HCT116 (cell line): ENCODE measurements around the gene INPP1. TPM values are rescaled to one million over a fixed set of nuclear protein-coding genes. Genes with fewer than 3 reads are reported as not detected.
"Not testable (repeated sequence)": the region's sequence is repeated elsewhere in the genome, so short reads cannot be mapped to it uniquely, and the experiment has no call there.

Experiments used
- ATAC-seq: fragments of 200-7000 bp; cut with Tn5 transposase; 2 replicates; pipeline ENCODE4 v1.9.1; 2020; ENCODE audit warnings: mild to moderate bottlenecking, moderate library complexity
- BruUV-seq: library from RNA; stranded (reverse); fragments of 400-500 nt; replicated peaks from 2 replicates; lab custom pipeline; 2021; lab: Mats Ljungman, UMichigan
- CTCF ChIA-PET: fragments of 300-600 bp; sonication (Branson Sonifier 250); formaldehyde crosslinking; loops from one replicate; lab custom pipeline; 2021; ENCODE audit warnings: antibody characterized with exemption; lab: Charles Lee
- POLR2A ChIA-PET: fragments of 300-600, 350-600 bp; sonication (Branson Sonifier 250); formaldehyde crosslinking; loops from one replicate; lab custom pipeline; 2021; ENCODE audit warnings: antibody characterized with exemption; lab: Charles Lee
- RAD21 ChIA-PET, 2 experiments: fragments of 300-600 bp; sonication (Branson Sonifier 250); formaldehyde crosslinking; loops; one replicate each; lab custom pipeline; 2023; ENCODE audit warnings: low total read pairs in 2 of 2; ENCODE audit not compliant: uncharacterized antibody in 2 of 2, unreplicated experiment in 2 of 2, low non-redundant PET in 1 of 2; lab: Charles Lee
- DNase-seq: peaks from one replicate; pipeline ENCODE4 v3.0.0-alpha.2; 2010; ENCODE audit warnings: low read depth, low spot score
- H2AFZ ChIP-seq: fragments of 200-600 bp; shearing (Covaris generic), sonication (generic); 2 replicates; pipeline ENCODE4 v1.6.1; 2017; ENCODE audit warnings: low read depth, mixed run types, mixed read lengths, antibody characterized with exemption, low read length; ENCODE audit not compliant: poor library complexity, severe bottlenecking
- H3K27ac ChIP-seq: 2 replicates; pipeline ENCODE4 v1.5.1; 2012; ENCODE audit warnings: low read depth, low read length
- H3K27me3 ChIP-seq: fragments of 200-600 bp; sonication (generic); 2 replicates; pipeline ENCODE4 v1.6.1; 2016; ENCODE audit warnings: mixed run types, low read length, mixed read lengths; ENCODE audit not compliant: insufficient read depth
- H3K36me3 ChIP-seq, 2 experiments: fragments of 200-500 bp in 1 of 2; fragments of 200-600 bp in 1 of 2; sonication (Bioruptor generic) in 1 of 2; sonication (generic) in 1 of 2; 2 replicates each; pipeline versions ENCODE4 v1.5.1 to v1.6.1; 2014 to 2016; ENCODE audit warnings: low read length in 2 of 2, inconsistent platforms in 1 of 2, mixed read lengths in 1 of 2, mixed run types in 1 of 2; ENCODE audit not compliant: insufficient read depth in 2 of 2, control insufficient read depth in 1 of 2
- H3K4me1 ChIP-seq, 2 experiments: fragments of 200-600 bp in 1 of 2; sonication (generic) in 1 of 2; 2 replicates each; pipeline versions ENCODE4 v1.5.1 to v1.6.1; 2012 to 2017; ENCODE audit warnings: low read length in 2 of 2, inconsistent platforms in 1 of 2, mild to moderate bottlenecking in 1 of 2, mixed read lengths in 1 of 2, mixed run types in 1 of 2, moderate library complexity in 1 of 2; ENCODE audit not compliant: insufficient read depth in 2 of 2, control insufficient read depth in 1 of 2
- H3K4me2 ChIP-seq: fragments of 200-600 bp; sonication (generic); 2 replicates; pipeline ENCODE4 v1.6.1; 2017; ENCODE audit warnings: mixed run types, low read length, mixed read lengths
- H3K4me3 ChIP-seq, 2 experiments: fragments of 200-600 bp in 1 of 2; sonication (generic) in 1 of 2; replicated peaks in 1 of 2; 2 replicates each; pipeline ENCODE4 v1.5.1; 2011 to 2016; ENCODE audit warnings: low read length in 2 of 2, control low read depth in 1 of 2, low read depth in 1 of 2, mild to moderate bottlenecking in 1 of 2, mixed read lengths in 1 of 2, mixed run types in 1 of 2
- H3K79me2 ChIP-seq: fragments of 200-600 bp; sonication (generic); 2 replicates; pipeline ENCODE4 v1.6.1; 2017; ENCODE audit warnings: mild to moderate bottlenecking, mixed run types, low read length, moderate library complexity, mixed read lengths; ENCODE audit not compliant: insufficient read depth
- H3K9ac ChIP-seq: fragments of 200-600 bp; sonication (generic); 2 replicates; pipeline ENCODE4 v1.6.1; 2016; ENCODE audit warnings: low read length, mixed read lengths
- H3K9me2 ChIP-seq: fragments of 200-600 bp; sonication (generic), shearing (Covaris generic); 2 replicates; pipeline ENCODE4 v1.6.1; 2017; ENCODE audit warnings: mixed run types, mild to moderate bottlenecking, moderate library complexity; ENCODE audit not compliant: insufficient read depth
- H3K9me3 ChIP-seq, 2 experiments: fragments of 200-500 bp in 1 of 2; fragments of 200-600 bp in 1 of 2; sonication (Bioruptor generic) in 1 of 2; sonication (generic) in 1 of 2; 2 replicates each; pipeline ENCODE4 v1.6.1; 2014 to 2017; ENCODE audit warnings: low read length in 2 of 2, mixed read lengths in 2 of 2, inconsistent platforms in 1 of 2, low read depth in 1 of 2, mild to moderate bottlenecking in 1 of 2, mixed run types in 1 of 2, moderate library complexity in 1 of 2; ENCODE audit not compliant: control insufficient read depth in 1 of 2, insufficient read depth in 1 of 2
- H4K20me1 ChIP-seq: fragments of 200-600 bp; sonication (generic), shearing (Covaris generic); 2 replicates; pipeline ENCODE4 v1.6.1; 2017; ENCODE audit warnings: mixed run types, mild to moderate bottlenecking, moderate library complexity; ENCODE audit not compliant: insufficient read depth
- CBX3 ChIP-seq: IDR thresholded peaks from 2 replicates; pipeline ENCODE4 v1.6.1; 2012; ENCODE audit warnings: low read depth
- CEBPB ChIP-seq: IDR thresholded peaks from 2 replicates; pipeline ENCODE4 v1.6.1; 2012; ENCODE audit warnings: low read depth
- ELF1 ChIP-seq: IDR thresholded peaks from 2 replicates; pipeline ENCODE4 v1.6.1; 2012; ENCODE audit warnings: low read depth, borderline replicate concordance
- FOSL1 ChIP-seq: IDR thresholded peaks from 2 replicates; pipeline ENCODE4 v1.6.1; 2012; ENCODE audit warnings: low read depth
- JUND ChIP-seq: IDR thresholded peaks from 2 replicates; pipeline ENCODE4 v1.6.1; 2012
- SIN3A ChIP-seq: IDR thresholded peaks from 2 replicates; pipeline ENCODE4 v1.6.1; 2012; ENCODE audit warnings: low read depth
- ZBTB33 ChIP-seq: IDR thresholded peaks from 2 replicates; pipeline ENCODE4 v1.6.1; 2011; ENCODE audit warnings: mild to moderate bottlenecking, low read length, moderate library complexity; ENCODE audit not compliant: insufficient replicate concordance; ENCODE audit errors: extremely low read depth
- ZNF274 ChIP-seq: fragments of 200-500 bp; sonication (Bioruptor generic); IDR thresholded peaks from 2 replicates; pipeline ENCODE4 v1.6.1; 2014; ENCODE audit warnings: mild to moderate bottlenecking, low read depth, low read length, inconsistent platforms
- intact Hi-C: fragments of 100-400 bp; cut with micrococcal nuclease; formaldehyde crosslinking; loops from 2 replicates; pipeline ENCODE4 v1.10.0; 2022
- total RNA-seq: library from RNA; stranded (reverse); gene quantifications from one replicate; pipeline ENCODE4 v1.2.1, GENCODE V29; 2021; ENCODE audit not compliant: unreplicated experiment

The INPP1 gene
- total RNA-seq, 1 experiment from 2014 or later, result 19.6 TPM

GRCh38 chr2:190335225-190335559 is 8.2 kb upstream of the INPP1 start:
- CTCF ChIA-PET, result no interaction called here
- DNase-seq (no peak), ATAC-seq (no peak)
- H3K79me2 ChIP-seq, result no peaks in the 10 kb centered on the region
- TF ChIP-seq ELF1 (no peak), JUND (no peak), ZBTB33 (no peak), SIN3A (no peak), CEBPB (no peak), ZNF274 (no peak), CBX3 (no peak), FOSL1 (no peak)
- no peaks in the 10 kb centered on the region for H3K27me3 ChIP-seq
- no peak overlapping the region for H3K9ac ChIP-seq
- H3K36me3 ChIP-seq, result no peaks in the 10 kb centered on the region
- H2AFZ ChIP-seq, result no peak overlapping the region
- RAD21 ChIA-PET, result no interaction called here
- 0 out of 4 replicates have a peak, but pooled peaks cover 0 to 3% of the 10 kb centered on the region in 2 experiments for H3K9me3 ChIP-seq
- BruUV-seq, result no TSS peak
- H3K27ac ChIP-seq, result no peak overlapping the region
- peaks cover 14 to 18% of the 10 kb centered on the region in 2 experiments for H3K4me1 ChIP-seq
- H3K4me3 ChIP-seq, result no peak overlapping the region
- H3K9me2 ChIP-seq, result no peaks in the 10 kb centered on the region
- peak overlapping the region; percentile 72 for H3K4me2 ChIP-seq
- POLR2A ChIA-PET, result no interaction called here
- intact Hi-C loops, result no loop called here
- no peaks in the 10 kb centered on the region for H4K20me1 ChIP-seq

- H3K36me3 ChIP-seq, H3K27me3 ChIP-seq, H3K4me2 ChIP-seq, POLR2A ChIA-PET, intact Hi-C loops, DNase-seq, RAD21 ChIA-PET, H3K9ac ChIP-seq, H3K4me3 ChIP-seq, CTCF ChIA-PET, H3K9me3 ChIP-seq, H3K27ac ChIP-seq, H3K9me2 ChIP-seq, BruUV-seq, H2AFZ ChIP-seq, H4K20me1 ChIP-seq, ATAC-seq, H3K79me2 ChIP-seq: not testable (repeated sequence)
- peaks cover 15 to 22% of the 10 kb centered on the region in 2 experiments for H3K4me1 ChIP-seq
Observed at GRCh38 chr2:190335584-190335983, 7.8 kb upstream of the INPP1 start.
